Chondrocyte (in vitro differentiated cells): Measurements from ENCODE around the gene CCDC12. TPM values are rescaled to one million over a fixed set of nuclear protein-coding genes. Genes with fewer than 3 reads are reported as not detected.

Experiments used
- DNase-seq: peaks from one replicate; pipeline ENCODE4 v3.0.0; 2021; ENCODE audit warnings: mixed read lengths, low spot score
- H3K27ac Mint-ChIP-seq: one replicate; pipeline ENCODE4 v1.8.0; 2021; ENCODE audit warnings: mild to moderate bottlenecking, moderate library complexity, mixed read lengths; ENCODE audit not compliant: unreplicated experiment
- H3K27me3 Mint-ChIP-seq: 2 replicates; pipeline ENCODE4 v1.8.0; 2021; ENCODE audit warnings: low read depth, mixed read lengths
- H3K36me3 Mint-ChIP-seq: 2 replicates; pipeline ENCODE4 v1.8.0; 2021; ENCODE audit warnings: low read depth, mixed read lengths
- H3K4me1 Mint-ChIP-seq: 2 replicates; pipeline ENCODE4 v1.8.0; 2021; ENCODE audit warnings: low read depth, mild to moderate bottlenecking, mixed read lengths
- H3K4me3 Mint-ChIP-seq: one replicate; pipeline ENCODE4 v1.8.0; 2021; ENCODE audit warnings: mild to moderate bottlenecking, moderate library complexity, mixed read lengths; ENCODE audit not compliant: unreplicated experiment
- H3K9me3 Mint-ChIP-seq: 2 replicates; pipeline ENCODE4 v1.8.0; 2021; ENCODE audit warnings: low read depth, mixed read lengths
- total RNA-seq: library from RNA; stranded (reverse); gene quantifications from 3 replicates; pipeline ENCODE4 v1.2.1, GENCODE V29; 2021
- TF ChIP-seq, protein P1 (sequence below): fragments of 200-600 bp; sonication (generic); IDR thresholded peaks from 2 replicates; pipeline ENCODE4 v1.5.0; 2021; ENCODE audit warnings: antibody characterized with exemption, mild to moderate bottlenecking, moderate library complexity

Gene CCDC12
- total RNA-seq, 1 donor from 2014 or later: 21.8 TPM

DNA sequence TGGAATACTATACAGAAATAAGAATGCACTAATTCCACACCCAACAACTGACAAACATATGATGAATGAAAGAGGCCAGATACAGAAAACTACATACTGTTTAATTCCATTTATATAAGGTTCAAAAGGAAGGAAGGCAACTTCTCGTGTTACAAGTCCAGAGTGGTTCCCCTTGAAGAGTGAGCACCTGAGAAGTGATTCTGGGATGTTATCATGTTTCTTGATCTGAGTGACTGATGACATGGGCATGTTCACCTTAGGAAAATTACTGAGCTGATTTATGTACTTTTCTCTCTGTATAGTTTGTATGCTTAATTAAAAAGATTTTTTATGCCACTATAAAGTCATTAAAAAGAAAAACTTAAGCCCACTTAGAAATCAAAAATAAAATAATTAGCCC is 13.6 kb downstream of the CCDC12 start:
- Mint-ChIP-seq H3K36me3 (no peaks in the 10 kb centered on the region), H3K4me3 (no peak overlapping the region), H3K9me3 (no peaks in the 10 kb centered on the region), H3K4me1 (peaks cover 53% of the 10 kb centered on the region), H3K27me3 (no peaks in the 10 kb centered on the region), H3K27ac (no peak overlapping the region)
- no peak for DNase-seq
- TF ChIP-seq, protein P1, sequence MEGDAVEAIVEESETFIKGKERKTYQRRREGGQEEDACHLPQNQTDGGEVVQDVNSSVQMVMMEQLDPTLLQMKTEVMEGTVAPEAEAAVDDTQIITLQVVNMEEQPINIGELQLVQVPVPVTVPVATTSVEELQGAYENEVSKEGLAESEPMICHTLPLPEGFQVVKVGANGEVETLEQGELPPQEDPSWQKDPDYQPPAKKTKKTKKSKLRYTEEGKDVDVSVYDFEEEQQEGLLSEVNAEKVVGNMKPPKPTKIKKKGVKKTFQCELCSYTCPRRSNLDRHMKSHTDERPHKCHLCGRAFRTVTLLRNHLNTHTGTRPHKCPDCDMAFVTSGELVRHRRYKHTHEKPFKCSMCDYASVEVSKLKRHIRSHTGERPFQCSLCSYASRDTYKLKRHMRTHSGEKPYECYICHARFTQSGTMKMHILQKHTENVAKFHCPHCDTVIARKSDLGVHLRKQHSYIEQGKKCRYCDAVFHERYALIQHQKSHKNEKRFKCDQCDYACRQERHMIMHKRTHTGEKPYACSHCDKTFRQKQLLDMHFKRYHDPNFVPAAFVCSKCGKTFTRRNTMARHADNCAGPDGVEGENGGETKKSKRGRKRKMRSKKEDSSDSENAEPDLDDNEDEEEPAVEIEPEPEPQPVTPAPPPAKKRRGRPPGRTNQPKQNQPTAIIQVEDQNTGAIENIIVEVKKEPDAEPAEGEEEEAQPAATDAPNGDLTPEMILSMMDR: no peak

DNA sequence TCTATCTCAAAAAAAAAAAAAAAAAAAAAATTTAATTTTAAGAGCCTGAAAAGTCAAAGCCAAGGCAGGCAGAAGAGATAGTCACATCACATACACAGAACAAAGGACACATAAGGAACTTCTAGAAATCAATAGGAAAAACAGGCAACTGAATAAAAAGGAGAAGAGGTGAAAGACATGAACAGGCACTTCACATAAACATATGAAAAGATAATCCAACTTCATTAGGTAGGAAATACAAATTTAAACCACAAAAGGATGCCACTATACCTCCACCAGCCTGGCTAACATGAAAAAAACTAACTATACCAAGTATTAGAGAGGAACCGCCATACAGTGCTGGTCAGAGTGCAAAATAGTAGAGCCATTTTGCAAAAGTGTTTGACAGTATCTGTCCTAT is 14.1 kb downstream of the CCDC12 start:
- TF ChIP-seq, protein P1: no peak
- no peak for DNase-seq
- H3K4me3 Mint-ChIP-seq: no peak overlapping the region
- no peaks in the 10 kb centered on the region for H3K9me3 Mint-ChIP-seq
- H3K27me3 Mint-ChIP-seq: no peaks in the 10 kb centered on the region
- peaks cover 52% of the 10 kb centered on the region for H3K4me1 Mint-ChIP-seq
- H3K27ac Mint-ChIP-seq: peak overlapping the region; percentile 20
- H3K36me3 Mint-ChIP-seq: no peaks in the 10 kb centered on the region

DNA sequence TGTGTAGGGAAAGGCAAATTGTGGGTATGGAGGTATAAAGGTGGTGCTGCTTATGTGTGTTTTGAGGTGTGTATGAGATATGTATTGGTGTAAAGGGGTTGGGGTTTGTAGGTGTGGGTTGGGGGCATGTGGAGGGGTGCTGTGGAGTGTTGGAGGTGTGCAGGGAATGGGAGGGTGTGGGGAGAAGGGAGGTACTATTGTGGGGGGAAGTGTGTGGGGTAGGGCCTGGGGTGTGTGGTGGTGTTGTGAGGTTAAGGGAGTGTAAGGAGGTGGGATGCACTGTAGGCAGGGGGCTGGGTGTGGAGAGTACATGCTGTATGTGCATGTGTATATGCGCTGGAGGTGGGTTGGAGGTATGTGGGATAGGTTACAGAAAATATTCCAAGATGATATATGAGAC is 15.7 kb downstream of the CCDC12 start:
- H3K27ac Mint-ChIP-seq: peak overlapping the region; percentile 83
- H3K9me3 Mint-ChIP-seq: no peaks in the 10 kb centered on the region
- TF ChIP-seq, protein P1: no peak
- H3K4me3 Mint-ChIP-seq: no peak overlapping the region
- no peaks in the 10 kb centered on the region for H3K27me3 Mint-ChIP-seq
- peaks cover 44% of the 10 kb centered on the region for H3K4me1 Mint-ChIP-seq
- DNase-seq: peak; percentile 44
- no peaks in the 10 kb centered on the region for H3K36me3 Mint-ChIP-seq

DNA sequence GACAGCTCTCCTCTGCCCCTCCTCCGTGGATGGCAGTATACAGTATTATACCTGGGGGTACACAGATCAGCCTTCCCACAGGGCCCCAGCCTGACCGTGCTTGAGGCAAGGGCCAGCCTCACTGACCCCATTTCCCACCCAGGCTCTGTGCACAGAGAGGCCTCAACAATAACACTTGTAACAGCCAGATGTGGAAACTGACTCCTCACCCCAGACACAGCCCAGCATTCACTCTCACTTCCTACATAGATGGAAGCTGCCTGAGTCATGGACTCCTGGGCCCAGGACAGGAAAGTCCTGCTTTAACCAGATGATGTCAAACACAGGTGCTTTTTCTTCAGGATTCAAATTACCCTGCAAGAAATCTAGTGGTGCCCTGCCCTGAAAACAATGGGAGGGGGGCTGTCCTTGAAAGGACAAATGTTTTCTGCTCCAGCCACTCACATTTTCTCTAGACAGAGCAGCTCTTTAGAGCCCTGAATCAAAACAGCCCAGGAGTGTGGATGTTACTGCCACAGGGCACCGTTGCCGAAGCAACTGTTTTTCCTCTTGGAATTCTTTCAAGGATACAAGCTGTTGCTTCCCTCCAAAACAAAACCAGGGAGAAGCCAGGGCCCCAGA is 16.4 kb downstream of the CCDC12 start:
- H3K27ac Mint-ChIP-seq: peak overlapping the region; percentile 83
- H3K36me3 Mint-ChIP-seq: no peaks in the 10 kb centered on the region
- H3K27me3 Mint-ChIP-seq: no peaks in the 10 kb centered on the region
- TF ChIP-seq, protein P1: no peak
- H3K4me3 Mint-ChIP-seq: no peak overlapping the region
- peak; percentile 69 for DNase-seq
- H3K9me3 Mint-ChIP-seq: no peaks in the 10 kb centered on the region
- peaks cover 42% of the 10 kb centered on the region for H3K4me1 Mint-ChIP-seq

DNA sequence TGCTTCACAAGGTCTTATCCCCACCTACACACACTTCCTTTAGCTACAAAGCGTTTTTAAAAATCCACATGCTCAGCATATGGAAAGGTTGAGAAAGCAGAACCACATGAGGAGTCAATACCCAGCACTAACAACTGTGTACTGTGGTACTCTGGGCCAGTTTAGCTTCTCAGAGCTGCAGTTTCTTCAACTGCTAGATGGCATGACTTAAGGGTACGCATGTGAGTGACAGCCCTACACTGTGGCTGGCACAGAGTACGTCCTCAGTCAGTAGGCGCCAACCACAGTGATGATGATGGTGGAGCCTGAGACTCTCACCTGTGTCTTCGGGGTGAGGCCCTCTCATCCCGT is 17.4 kb downstream of the CCDC12 start:
- Mint-ChIP-seq H3K27me3 (no peaks in the 10 kb centered on the region), H3K9me3 (no peaks in the 10 kb centered on the region), H3K36me3 (no peaks in the 10 kb centered on the region), H3K4me1 (peaks cover 47% of the 10 kb centered on the region), H3K4me3 (no peak overlapping the region), H3K27ac (no peak overlapping the region)
- TF ChIP-seq, protein P1: no peak
- no peak for DNase-seq
